DOHH2 (cell line): ENCODE data around the gene MTMR10.

ENCODE experiments used
- EZH2phosphoT487 ChIP-seq: fragments of 200-600 bp; sonication (generic); IDR thresholded peaks from 2 replicates; pipeline ENCODE4 v1.6.1; 2017; ENCODE audit warnings: borderline replicate concordance, mild to moderate bottlenecking, antibody characterized with exemption, low read length, moderate library complexity, mixed read lengths
- TF ChIP-seq, protein P1 (sequence below): fragments of 200-600 bp; sonication (generic); IDR thresholded peaks from one replicate; pipeline ENCODE4 v1.5.1; 2014; ENCODE audit warnings: antibody characterized with exemption, mild to moderate bottlenecking, low read depth, low read length; ENCODE audit not compliant: poor library complexity, severe bottlenecking

DNA sequence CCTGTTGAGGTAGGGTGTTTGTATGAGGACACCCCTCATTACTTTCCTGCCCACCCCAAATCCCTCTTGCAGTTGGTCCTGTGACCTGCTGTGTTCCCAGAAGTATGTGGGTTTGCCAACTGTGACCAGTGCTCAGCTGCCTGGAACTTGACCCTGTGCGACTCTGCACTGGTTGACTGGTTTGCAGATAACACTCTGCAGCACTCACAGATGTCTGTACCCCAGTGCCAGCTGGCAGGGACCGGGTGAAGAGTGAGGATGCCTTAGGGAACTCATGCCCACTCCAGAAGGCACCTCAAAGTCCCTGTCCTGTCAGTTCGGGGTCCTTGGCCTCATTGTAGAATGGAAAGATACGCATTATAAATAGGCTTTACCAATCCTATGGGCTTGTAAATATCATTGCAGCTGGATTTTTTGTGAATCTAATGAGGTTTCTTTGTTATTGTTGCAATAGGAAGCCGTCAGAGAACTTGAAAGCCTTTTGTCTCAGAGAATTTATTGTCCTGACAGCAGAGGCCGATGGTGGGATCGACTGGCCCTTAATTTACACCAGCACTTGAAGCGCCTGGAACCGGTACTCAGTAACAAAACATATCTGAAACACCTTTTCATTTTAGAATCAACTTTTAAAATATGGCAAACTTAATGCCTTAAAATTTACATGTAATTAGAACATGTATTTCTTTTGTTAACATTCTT is 69.5 kb downstream of the MTMR10 start:
- TF ChIP-seq, protein P1, sequence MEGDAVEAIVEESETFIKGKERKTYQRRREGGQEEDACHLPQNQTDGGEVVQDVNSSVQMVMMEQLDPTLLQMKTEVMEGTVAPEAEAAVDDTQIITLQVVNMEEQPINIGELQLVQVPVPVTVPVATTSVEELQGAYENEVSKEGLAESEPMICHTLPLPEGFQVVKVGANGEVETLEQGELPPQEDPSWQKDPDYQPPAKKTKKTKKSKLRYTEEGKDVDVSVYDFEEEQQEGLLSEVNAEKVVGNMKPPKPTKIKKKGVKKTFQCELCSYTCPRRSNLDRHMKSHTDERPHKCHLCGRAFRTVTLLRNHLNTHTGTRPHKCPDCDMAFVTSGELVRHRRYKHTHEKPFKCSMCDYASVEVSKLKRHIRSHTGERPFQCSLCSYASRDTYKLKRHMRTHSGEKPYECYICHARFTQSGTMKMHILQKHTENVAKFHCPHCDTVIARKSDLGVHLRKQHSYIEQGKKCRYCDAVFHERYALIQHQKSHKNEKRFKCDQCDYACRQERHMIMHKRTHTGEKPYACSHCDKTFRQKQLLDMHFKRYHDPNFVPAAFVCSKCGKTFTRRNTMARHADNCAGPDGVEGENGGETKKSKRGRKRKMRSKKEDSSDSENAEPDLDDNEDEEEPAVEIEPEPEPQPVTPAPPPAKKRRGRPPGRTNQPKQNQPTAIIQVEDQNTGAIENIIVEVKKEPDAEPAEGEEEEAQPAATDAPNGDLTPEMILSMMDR = no peak
- TF ChIP-seq EZH2phosphoT487 = no peak
